ENCODE results near the gene ZNRD2. TPM values are rescaled to one million over a fixed set of nuclear protein-coding genes. Genes with fewer than 3 reads are reported as not detected.

ZNRD2 gene
- total RNA-seq, 4 donors from 2014 or later, result 33.2 to 48.0 (median 40.0) TPM

DNA sequence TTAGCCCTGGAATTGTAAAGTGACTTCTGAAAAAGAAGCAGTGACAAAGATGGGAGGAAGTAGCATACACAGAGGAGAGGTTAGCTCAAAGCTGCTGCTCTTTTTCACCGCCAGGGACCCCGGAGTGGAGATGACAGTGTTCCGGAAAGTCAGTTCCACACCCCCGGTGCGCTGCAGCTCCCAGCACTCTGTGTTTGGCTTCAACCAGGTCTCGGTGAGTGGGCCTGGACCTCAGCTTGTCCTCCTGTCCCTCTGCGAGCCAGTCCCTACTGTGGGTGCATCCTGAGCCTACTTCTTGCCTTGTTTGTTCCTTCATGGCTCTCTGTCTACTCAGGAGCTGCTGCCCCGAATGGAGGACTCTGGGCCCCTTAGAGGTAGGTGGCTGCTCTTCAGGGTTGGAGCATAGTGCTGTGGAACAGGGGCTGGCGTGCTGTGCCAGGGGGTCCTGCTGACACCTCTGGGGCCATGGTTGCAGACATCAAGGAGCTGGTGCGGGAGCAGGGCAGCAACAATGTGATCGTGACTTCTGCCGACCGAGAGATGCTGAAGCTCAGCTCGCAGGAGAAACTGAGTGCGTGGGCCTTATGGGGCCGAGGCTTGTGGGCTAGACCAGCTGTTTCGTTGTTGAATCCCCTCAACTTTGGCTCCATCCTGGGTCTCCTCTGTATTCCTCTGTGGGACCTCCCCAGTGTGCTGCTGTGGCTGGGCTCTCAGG, 47.0 kb downstream of the ZNRD2 start:
- Histone ChIP-seq H3K27ac (peak overlapping the region in 1 of 4 donors; percentile 96), H3K9me3 (no peaks in the 10 kb centered on the region), H3K27me3 (no peaks in the 10 kb centered on the region), H3K4me3 (peak overlapping the region in 2 of 4 donors; percentile 81 to 99), H3K36me3 (peaks cover 30 to 62% (median 40%) of the 10 kb centered on the region in 3 donors), H3K4me1 (peaks cover 24 to 43% (median 27%) of the 10 kb centered on the region in 3 donors)
- 80 to 86% methylated on average over 8 to 10 of the region's 17 CpGs for WGBS, 2 donors
- no peak for DNase-seq
- intact Hi-C loops (cut with DNase I), result loop anchor here (10.0 kb wide), 1 partner anchor 72 kb away; no protein-coding TSS in a partner anchor
- no peak for TF ChIP-seq POLR2A (IDR thresholded peaks at IDR 0.05)
- TF ChIP-seq, protein P1, sequence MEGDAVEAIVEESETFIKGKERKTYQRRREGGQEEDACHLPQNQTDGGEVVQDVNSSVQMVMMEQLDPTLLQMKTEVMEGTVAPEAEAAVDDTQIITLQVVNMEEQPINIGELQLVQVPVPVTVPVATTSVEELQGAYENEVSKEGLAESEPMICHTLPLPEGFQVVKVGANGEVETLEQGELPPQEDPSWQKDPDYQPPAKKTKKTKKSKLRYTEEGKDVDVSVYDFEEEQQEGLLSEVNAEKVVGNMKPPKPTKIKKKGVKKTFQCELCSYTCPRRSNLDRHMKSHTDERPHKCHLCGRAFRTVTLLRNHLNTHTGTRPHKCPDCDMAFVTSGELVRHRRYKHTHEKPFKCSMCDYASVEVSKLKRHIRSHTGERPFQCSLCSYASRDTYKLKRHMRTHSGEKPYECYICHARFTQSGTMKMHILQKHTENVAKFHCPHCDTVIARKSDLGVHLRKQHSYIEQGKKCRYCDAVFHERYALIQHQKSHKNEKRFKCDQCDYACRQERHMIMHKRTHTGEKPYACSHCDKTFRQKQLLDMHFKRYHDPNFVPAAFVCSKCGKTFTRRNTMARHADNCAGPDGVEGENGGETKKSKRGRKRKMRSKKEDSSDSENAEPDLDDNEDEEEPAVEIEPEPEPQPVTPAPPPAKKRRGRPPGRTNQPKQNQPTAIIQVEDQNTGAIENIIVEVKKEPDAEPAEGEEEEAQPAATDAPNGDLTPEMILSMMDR (IDR thresholded peaks at IDR 0.05), result no peak

DNA sequence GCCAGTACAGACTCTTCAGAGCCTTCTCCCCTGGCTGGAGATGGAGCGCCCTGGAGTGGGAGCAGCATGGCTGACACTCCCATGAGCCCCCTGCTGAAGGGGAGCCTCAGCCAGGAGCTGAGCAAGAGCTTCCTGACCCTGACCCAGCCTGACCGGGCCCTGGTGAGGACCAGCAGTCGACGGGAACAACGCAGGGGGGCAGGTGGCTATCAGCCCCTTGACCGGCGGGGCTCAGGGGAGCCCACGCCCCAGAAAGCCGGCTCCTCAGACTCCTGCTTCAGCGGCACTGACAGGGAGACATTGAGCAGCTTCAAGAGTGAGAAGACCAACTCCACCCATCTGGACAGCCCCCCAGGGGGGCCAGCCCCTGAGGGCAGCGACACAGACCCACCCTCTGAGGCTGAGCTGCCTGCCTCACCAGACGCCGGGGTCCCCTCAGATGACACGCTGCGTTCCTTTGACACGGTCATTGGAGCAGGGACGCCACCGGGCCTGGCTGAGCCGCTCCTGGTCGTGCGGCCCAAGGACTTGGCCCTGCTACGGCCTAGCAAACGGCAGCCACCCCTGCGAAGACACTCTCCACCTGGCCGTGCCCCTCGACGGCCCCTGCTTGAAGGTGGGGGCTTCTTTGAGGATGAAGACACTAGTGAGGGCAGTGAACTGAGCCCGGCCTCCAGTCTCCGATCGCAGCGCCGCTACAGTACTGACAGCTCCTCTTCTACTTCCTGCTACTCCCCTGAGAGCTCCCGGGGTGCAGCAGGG, 47.9 kb downstream of the ZNRD2 start:
- no peaks in the 10 kb centered on the region for H3K9me3 ChIP-seq
- TF ChIP-seq POLR2A (IDR thresholded peaks at IDR 0.05), result no peak
- TF ChIP-seq, protein P1 (IDR thresholded peaks at IDR 0.05), result no peak
- no peaks in the 10 kb centered on the region for H3K27me3 ChIP-seq
- peaks cover 16 to 35% (median 18%) of the 10 kb centered on the region in 3 donors for H3K4me1 ChIP-seq
- 94% methylated on average over 9 of the region's 33 CpGs; no CpG with 5 or more reads in 1 of the 2 donors for WGBS, 2 donors
- no peak overlapping the region for H3K4me3 ChIP-seq
- DNase-seq, result no peak
- H3K36me3 ChIP-seq, result peaks cover 36 to 63% (median 41%) of the 10 kb centered on the region in 3 donors
- no peak overlapping the region for H3K27ac ChIP-seq
- intact Hi-C loops (cut with DNase I), result loop anchor here (10.0 kb wide), 1 partner anchor 73 kb away; no protein-coding TSS in a partner anchor

DNA sequence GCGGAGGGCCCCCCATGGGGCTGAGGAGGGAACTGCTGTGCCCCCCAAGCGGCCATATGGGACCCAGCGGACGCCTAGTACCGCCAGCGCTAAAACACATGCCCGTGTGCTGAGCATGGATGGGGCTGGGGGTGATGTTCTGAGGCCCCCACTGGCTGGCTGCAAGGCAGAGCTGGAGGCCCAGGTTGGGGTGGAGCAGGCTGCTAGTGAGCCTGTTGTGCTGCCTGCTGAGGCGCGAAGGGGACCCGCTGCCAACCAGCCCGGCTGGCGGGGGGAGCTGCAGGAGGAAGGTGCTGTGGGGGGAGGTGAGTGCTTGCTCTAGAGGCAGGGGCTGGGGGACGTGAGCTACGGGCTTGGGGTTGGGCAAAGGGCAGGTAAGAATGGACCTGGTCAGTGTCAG, 48.5 kb downstream of the ZNRD2 start:
- Histone ChIP-seq H3K4me3 (no peak overlapping the region), H3K27ac (no peak overlapping the region), H3K4me1 (peaks cover 14 to 29% (median 16%) of the 10 kb centered on the region in 3 donors), H3K27me3 (no peaks in the 10 kb centered on the region), H3K9me3 (no peaks in the 10 kb centered on the region), H3K36me3 (peaks cover 42 to 69% (median 46%) of the 10 kb centered on the region in 3 donors)
- TF ChIP-seq, protein P1 (IDR thresholded peaks at IDR 0.05), result no peak
- TF ChIP-seq POLR2A (IDR thresholded peaks at IDR 0.05), result no peak
- DNase-seq, result no peak
- intact Hi-C loops (cut with DNase I), result loop anchor here (10.0 kb wide), 1 partner anchor 74 kb away; no protein-coding TSS in a partner anchor
- 90 to 100% methylated on average over 2 to 5 of the region's 14 CpGs for WGBS, 2 donors

DNA sequence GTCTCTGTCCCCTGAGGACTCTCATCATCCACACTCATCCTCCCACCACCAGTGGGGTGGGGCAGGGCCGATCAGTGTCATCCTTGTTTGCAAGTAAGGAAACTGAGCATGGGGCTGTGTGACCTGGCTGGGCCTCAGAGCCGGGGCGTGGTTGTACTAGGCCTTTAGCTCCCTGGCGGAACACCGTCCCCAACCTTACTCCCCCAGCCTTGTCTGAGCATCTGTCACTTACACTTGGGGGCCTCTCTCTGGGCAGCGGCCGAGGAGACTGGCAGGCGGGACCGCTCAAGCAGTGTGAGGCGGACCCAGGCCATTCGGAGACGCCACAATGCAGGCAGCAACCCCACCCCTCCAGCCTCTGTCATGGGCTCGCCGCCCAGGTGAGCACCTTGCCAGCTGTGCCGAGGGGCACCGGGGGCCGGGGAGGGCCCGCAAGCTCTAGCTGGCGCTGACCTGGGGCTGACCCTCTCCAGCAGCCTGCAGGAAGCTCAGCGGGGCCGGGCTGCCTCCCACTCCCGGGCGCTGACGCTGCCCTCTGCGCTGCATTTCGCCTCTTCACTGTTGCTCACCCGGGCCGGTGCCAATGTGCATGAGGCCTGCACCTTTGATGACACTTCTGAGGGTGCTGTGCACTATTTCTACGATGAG, 49.1 kb downstream of the ZNRD2 start:
- Histone ChIP-seq H3K27me3 (no peaks in the 10 kb centered on the region), H3K9me3 (no peaks in the 10 kb centered on the region), H3K27ac (no peak overlapping the region), H3K36me3 (peaks cover 44 to 75% (median 52%) of the 10 kb centered on the region in 3 donors), H3K4me1 (peaks cover 14 to 29% (median 16%) of the 10 kb centered on the region in 3 donors), H3K4me3 (no peak overlapping the region)
- no peak for TF ChIP-seq POLR2A (IDR thresholded peaks at IDR 0.05)
- TF ChIP-seq, protein P1 (IDR thresholded peaks at IDR 0.05), result no peak
- DNase-seq, result no peak
- intact Hi-C loops (cut with DNase I), result loop anchor here (10.0 kb wide), 1 partner anchor 75 kb away; no protein-coding TSS in a partner anchor
- 91 to 92% methylated on average over 9 to 20 of the region's 29 CpGs for WGBS, 2 donors
